Femur (tissue), 1 donor: Measurements from ENCODE around the gene INTS15.
"Not testable (repeated sequence)": the region's sequence is repeated elsewhere in the genome, so short reads cannot be mapped to it uniquely, and the experiment has no call there.

ENCODE experiments used
- DNase-seq: peaks from one replicate; pipeline ENCODE4 v3.0.0-alpha.2; 2017

Gene INTS15

GRCh38 chr7:6619961-6620360 is 30.1 kb downstream of the INTS15 start:
- DNase-seq: no peak

GRCh38 chr7:6621195-6622133 is 31.6 kb downstream of the INTS15 start:
- DNase-seq: no peak

GRCh38 chr7:6622134-6622710 is 32.4 kb downstream of the INTS15 start:
- DNase-seq: no peak

GRCh38 chr7:6623589-6624245 is 33.9 kb downstream of the INTS15 start:
- DNase-seq: no peak

- DNase-seq: no peak
Measured at GRCh38 chr7:6624246-6624611, 34.4 kb downstream of the INTS15 start.

- no peak for DNase-seq
Measured at GRCh38 chr7:6628045-6628444, 38.2 kb downstream of the INTS15 start.

GRCh38 chr7:6630007-6630849 is 40.4 kb downstream of the INTS15 start:
- no peak for DNase-seq

- DNase-seq: no peak
Measured at GRCh38 chr7:6631605-6632004, 41.8 kb downstream of the INTS15 start.

GRCh38 chr7:6634021-6634420 is 44.2 kb downstream of the INTS15 start:
- DNase-seq: no peak

- not testable (repeated sequence) for DNase-seq
Measured at GRCh38 chr7:6634971-6635370, 45.1 kb downstream of the INTS15 start.

GRCh38 chr7:6636741-6637543 is 47.1 kb downstream of the INTS15 start, which contains the start of gene ZNF316:
Gene ZNF316, plus strand, starts transcription at chr7:6637318. Its CDS starts 5,092 bp downstream, at chr7:6642410.
- DNase-seq: peak; percentile 64

GRCh38 chr7:6637544-6638229 is 47.9 kb downstream of the INTS15 start:
- peak; percentile 53 for DNase-seq

GRCh38 chr7:6639032-6639431 is 49.2 kb downstream of the INTS15 start:
- no peak for DNase-seq

- no peak for DNase-seq
Measured at GRCh38 chr7:6639627-6640026, 49.8 kb downstream of the INTS15 start.

- peak; percentile 49 for DNase-seq
Measured at GRCh38 chr7:6640246-6640721, 50.5 kb downstream of the INTS15 start.

GRCh38 chr7:6641305-6642035 is 51.6 kb downstream of the INTS15 start:
- DNase-seq: no peak

- no peak for DNase-seq
Measured at GRCh38 chr7:6642239-6642839, 52.5 kb downstream of the INTS15 start.

- no peak for DNase-seq
Measured at GRCh38 chr7:6642861-6643640, 53.2 kb downstream of the INTS15 start.
